Lung (tissue), 12 donors: Measurements from ENCODE around the gene ZNF660. TPM values are rescaled to one million over a fixed set of nuclear protein-coding genes. Genes with fewer than 3 reads are reported as not detected.

Source experiments
- ATAC-seq: fragments of 200-7000 bp; cut with Tn5 transposase; one replicate; pipeline ENCODE4 v1.9.1; 2020; ENCODE audit warnings: moderate number of reproducible peaks; ENCODE audit not compliant: insufficient read depth, low FRiP score
- DNase-seq, 3 donors: peaks; one replicate each; pipeline ENCODE4 v3.0.0-alpha.2; 2013 to 2017
- H3K27ac ChIP-seq, 2 donors: one replicate each; pipeline ENCODE4 v1.5.1; 2013; ENCODE audit warnings: mild to moderate bottlenecking in 2 of 2, moderate library complexity in 2 of 2, control low read depth in 1 of 2, inconsistent platforms in 1 of 2, low read depth in 1 of 2, low read length in 1 of 2
- H3K27me3 ChIP-seq, 3 donors: one replicate each; pipeline ENCODE4 v1.5.1; 2013; ENCODE audit warnings: low read length in 2 of 3; ENCODE audit not compliant: control insufficient read depth in 3 of 3, insufficient read depth in 3 of 3
- H3K36me3 ChIP-seq, 4 donors: one replicate each; pipeline ENCODE4 v1.5.1; 2013; ENCODE audit warnings: low read length in 4 of 4, mild to moderate bottlenecking in 1 of 4, moderate library complexity in 1 of 4; ENCODE audit not compliant: control insufficient read depth in 4 of 4, insufficient read depth in 4 of 4
- H3K4me1 ChIP-seq, 5 donors: one replicate each; pipeline ENCODE4 v1.5.1; 2013; ENCODE audit warnings: low read length in 5 of 5, mild to moderate bottlenecking in 2 of 5, moderate library complexity in 1 of 5; ENCODE audit not compliant: control insufficient read depth in 5 of 5, insufficient read depth in 5 of 5
- H3K4me3 ChIP-seq: one replicate; pipeline ENCODE4 v1.5.1; 2013; ENCODE audit warnings: mild to moderate bottlenecking, control low read depth, moderate library complexity
- H3K9ac ChIP-seq, 2 donors: one replicate each; pipeline ENCODE4 v1.5.1; 2013; ENCODE audit warnings: low read length in 2 of 2, control low read depth in 1 of 2; ENCODE audit not compliant: insufficient read depth in 1 of 2
- H3K9me3 ChIP-seq, 4 donors: one replicate each; pipeline ENCODE4 v1.5.1; 2013; ENCODE audit warnings: low read length in 3 of 4, mild to moderate bottlenecking in 1 of 4, moderate library complexity in 1 of 4; ENCODE audit not compliant: control insufficient read depth in 4 of 4, insufficient read depth in 3 of 4
- CTCF ChIP-seq: IDR thresholded peaks from 2 replicates; pipeline ENCODE4 v1.5.1; 2012; ENCODE audit warnings: mild to moderate bottlenecking; ENCODE audit errors: control extremely low read depth, extremely low read depth
- WGBS, 2 donors: extraction: QIAGEN DNeasy Blood & Tissue Kit; methylation state at CpG; one replicate each; pipeline ENCODE4 v1.1.7; 2013; 5-methylcytosine and 5-hydroxymethylcytosine counted together
- polyA plus RNA-seq, 2 donors: library from polyadenylated mRNA; stranded (reverse); fragments of 200-250 nt; gene quantifications; one replicate each; pipeline ENCODE4 v1.2.1, GENCODE V29; 2013
- total RNA-seq, 2 donors: library from RNA; depleted of rRNA in 1 of 2; stranded (reverse); fragments of >200 nt in 1 of 2; gene quantifications; one replicate each; pipeline ENCODE4 v1.2.1, GENCODE V29; 2014 to 2021
- donor health status: control.
- donor health status: control.
- donor health status: Bipolar disorder and iron deficiency.
- donor health status: healthy.
- donor health status: DM: yes; HTN: yes; CAD: no.

The ZNF660 gene
- total and polyA plus RNA-seq, 4 donors = 0.64 to 8.7 (median 2.4) TPM

GRCh38 chr3:44561076-44561475 lies 23.7 kb upstream of the ZNF660 start:
- Histone ChIP-seq H3K36me3 (peaks cover 0 to 51% (median 29%) of the 10 kb centered on the region in 4 donors), H3K27me3 (no peaks in the 10 kb centered on the region), H3K9ac (no peak overlapping the region), H3K4me3 (no peak overlapping the region), H3K4me1 (peaks cover 0 to 9% (median 3%) of the 10 kb centered on the region in 5 donors), H3K27ac (no peak overlapping the region), H3K9me3 (peaks cover 0 to 8% (median 3%) of the 10 kb centered on the region in 4 donors)
- TF ChIP-seq CTCF = no peak
- WGBS, 2 donors = 84 to 90% methylated on average over 1 of the region's 1 CpG
- ATAC-seq (no peak), DNase-seq (no peak)

GRCh38 chr3:44562147-44562546 lies 22.6 kb upstream of the ZNF660 start:
- H3K9ac ChIP-seq = no peak overlapping the region
- DNase-seq (no peak), ATAC-seq (no peak)
- peaks cover 0 to 53% (median 29%) of the 10 kb centered on the region in 4 donors for H3K36me3 ChIP-seq
- WGBS, 2 donors = 95 to 96% methylated on average over 3 of the region's 3 CpGs
- TF ChIP-seq CTCF = no peak
- H3K9me3 ChIP-seq = peaks cover 0 to 10% (median 3%) of the 10 kb centered on the region in 4 donors
- H3K4me3 ChIP-seq = no peak overlapping the region
- H3K4me1 ChIP-seq = peaks cover 0 to 3% (median 0%) of the 10 kb centered on the region in 5 donors
- no peak overlapping the region for H3K27ac ChIP-seq
- H3K27me3 ChIP-seq = no peaks in the 10 kb centered on the region

- Histone ChIP-seq H3K4me1 (no peaks in the 10 kb centered on the region), H3K27me3 (no peaks in the 10 kb centered on the region), H3K27ac (no peak overlapping the region), H3K9me3 (peaks cover 8 to 26% (median 16%) of the 10 kb centered on the region in 4 donors), H3K36me3 (peaks cover 13 to 62% (median 38%) of the 10 kb centered on the region in 4 donors), H3K4me3 (no peak overlapping the region), H3K9ac (no peak overlapping the region)
- TF ChIP-seq CTCF = no peak
- 100% methylated on average over 1 of the region's 1 CpG for WGBS, 2 donors
- ATAC-seq = no peak
- DNase-seq = no peak
Observed at GRCh38 chr3:44568561-44568960, 16.2 kb upstream of the ZNF660 start.

- TF ChIP-seq CTCF = no peak
- Histone ChIP-seq H3K27ac (no peak overlapping the region), H3K36me3 (peaks cover 12 to 50% (median 32%) of the 10 kb centered on the region in 4 donors), H3K4me1 (peaks cover 0 to 3% (median 0%) of the 10 kb centered on the region in 5 donors), H3K4me3 (no peak overlapping the region), H3K27me3 (no peaks in the 10 kb centered on the region), H3K9ac (no peak overlapping the region), H3K9me3 (peaks cover 8 to 28% (median 17%) of the 10 kb centered on the region in 4 donors)
- ATAC-seq = no peak
- no peak for DNase-seq
- 90 to 92% methylated on average over 4 of the region's 4 CpGs for WGBS, 2 donors
Observed at GRCh38 chr3:44571024-44571423, 13.7 kb upstream of the ZNF660 start.
